ENCODE data around the gene HTR4. TPM values are rescaled to one million over a fixed set of nuclear protein-coding genes. Genes with fewer than 3 reads are reported as not detected.

The HTR4 gene
- total and polyA plus RNA-seq, 2 donors from 2014 or later, result 0.22 TPM; not detected in 1

GRCh38 chr5:148626986-148627385, 27.3 kb downstream of the HTR4 start:
- no peak for FAIRE-seq
- Histone ChIP-seq H3K9me3 (ENCODE audit: control insufficient read depth in 2 of 3, insufficient read depth in 1 of 3, low read length in 3 of 3) (no peaks in the 10 kb centered on the region), H3K4me1 (ENCODE audit: control insufficient read depth in 2 of 3, insufficient read depth in 2 of 3, low read depth in 1 of 3, low read length in 3 of 3) (no peaks in the 10 kb centered on the region), H3K9ac (ENCODE audit: low read length in 3 of 3) (no peak overlapping the region), H3K36me3 (ENCODE audit: control insufficient read depth in 2 of 3, insufficient read depth in 3 of 3, low read length in 3 of 3) (no peaks in the 10 kb centered on the region), H3K27ac (ENCODE audit: low read depth in 2 of 2, low read length in 2 of 2) (no peak overlapping the region), H3K27me3 (ENCODE audit: control insufficient read depth, insufficient read depth, low read length) (no peaks in the 10 kb centered on the region), H3K4me3 (ENCODE audit: low read length in 3 of 3) (no peak overlapping the region)
- intact Hi-C loops (cut with DNase I), result no loop called here
- no peak for TF ChIP-seq CTCF (IDR thresholded peaks at IDR 0.05; ENCODE audit: borderline replicate concordance, extremely low read depth, insufficient read depth)
- no peak for DNase-seq

- H3K27me3 ChIP-seq (ENCODE audit: control insufficient read depth, insufficient read depth, low read length), result no peaks in the 10 kb centered on the region
- no peak for FAIRE-seq
- H3K27ac ChIP-seq (ENCODE audit: low read depth in 2 of 2, low read length in 2 of 2), result no peak overlapping the region
- no peak for TF ChIP-seq CTCF (IDR thresholded peaks at IDR 0.05; ENCODE audit: borderline replicate concordance, extremely low read depth, insufficient read depth)
- no peak for DNase-seq
- intact Hi-C loops (cut with DNase I), result no loop called here
- no peaks in the 10 kb centered on the region for H3K36me3 ChIP-seq (ENCODE audit: control insufficient read depth in 2 of 3, insufficient read depth in 3 of 3, low read length in 3 of 3)
- no peaks in the 10 kb centered on the region for H3K9me3 ChIP-seq (ENCODE audit: control insufficient read depth in 2 of 3, insufficient read depth in 1 of 3, low read length in 3 of 3)
- H3K4me1 ChIP-seq (ENCODE audit: control insufficient read depth in 2 of 3, insufficient read depth in 2 of 3, low read depth in 1 of 3, low read length in 3 of 3), result no peaks in the 10 kb centered on the region
- H3K4me3 ChIP-seq (ENCODE audit: low read length in 3 of 3), result no peak overlapping the region
- no peak overlapping the region for H3K9ac ChIP-seq (ENCODE audit: low read length in 3 of 3)
Observed at GRCh38 chr5:148626081-148626613, 28.2 kb downstream of the HTR4 start.

GRCh38 chr5:148625250-148625649, 29.1 kb downstream of the HTR4 start:
- no peak for FAIRE-seq
- no peak overlapping the region for H3K9ac ChIP-seq (ENCODE audit: low read length in 3 of 3)
- intact Hi-C loops (cut with DNase I), result no loop called here
- no peak overlapping the region for H3K4me3 ChIP-seq (ENCODE audit: low read length in 3 of 3)
- H3K9me3 ChIP-seq (ENCODE audit: control insufficient read depth in 2 of 3, insufficient read depth in 1 of 3, low read length in 3 of 3), result no peaks in the 10 kb centered on the region
- no peak for TF ChIP-seq CTCF (IDR thresholded peaks at IDR 0.05; ENCODE audit: borderline replicate concordance, extremely low read depth, insufficient read depth)
- no peak for DNase-seq
- H3K36me3 ChIP-seq (ENCODE audit: control insufficient read depth in 2 of 3, insufficient read depth in 3 of 3, low read length in 3 of 3), result no peaks in the 10 kb centered on the region
- H3K4me1 ChIP-seq (ENCODE audit: control insufficient read depth in 2 of 3, insufficient read depth in 2 of 3, low read depth in 1 of 3, low read length in 3 of 3), result no peaks in the 10 kb centered on the region
- H3K27ac ChIP-seq (ENCODE audit: low read depth in 2 of 2, low read length in 2 of 2), result no peak overlapping the region
- H3K27me3 ChIP-seq (ENCODE audit: control insufficient read depth, insufficient read depth, low read length), result no peaks in the 10 kb centered on the region

GRCh38 chr5:148623741-148624140, 30.6 kb downstream of the HTR4 start:
- intact Hi-C loops (cut with DNase I), result no loop called here
- H3K27me3 ChIP-seq (ENCODE audit: control insufficient read depth, insufficient read depth, low read length), result no peaks in the 10 kb centered on the region
- FAIRE-seq, result no peak

More at GRCh38 chr5:148623741-148624140, 30.6 kb downstream of the HTR4 start:
- H3K9ac ChIP-seq (ENCODE audit: low read length in 3 of 3), result no peak overlapping the region
- H3K27ac ChIP-seq (ENCODE audit: low read depth in 2 of 2, low read length in 2 of 2), result no peak overlapping the region
- no peak for DNase-seq
- H3K4me1 ChIP-seq (ENCODE audit: control insufficient read depth in 2 of 3, insufficient read depth in 2 of 3, low read depth in 1 of 3, low read length in 3 of 3), result no peaks in the 10 kb centered on the region
- no peak for TF ChIP-seq CTCF (IDR thresholded peaks at IDR 0.05; ENCODE audit: borderline replicate concordance, extremely low read depth, insufficient read depth)
- H3K4me3 ChIP-seq (ENCODE audit: low read length in 3 of 3), result no peak overlapping the region
- H3K36me3 ChIP-seq (ENCODE audit: control insufficient read depth in 2 of 3, insufficient read depth in 3 of 3, low read length in 3 of 3), result no peaks in the 10 kb centered on the region
- no peaks in the 10 kb centered on the region for H3K9me3 ChIP-seq (ENCODE audit: control insufficient read depth in 2 of 3, insufficient read depth in 1 of 3, low read length in 3 of 3)

All from kidney (tissue), 14 donors.